Measurements from ENCODE around the gene IGFLR1.

DNA sequence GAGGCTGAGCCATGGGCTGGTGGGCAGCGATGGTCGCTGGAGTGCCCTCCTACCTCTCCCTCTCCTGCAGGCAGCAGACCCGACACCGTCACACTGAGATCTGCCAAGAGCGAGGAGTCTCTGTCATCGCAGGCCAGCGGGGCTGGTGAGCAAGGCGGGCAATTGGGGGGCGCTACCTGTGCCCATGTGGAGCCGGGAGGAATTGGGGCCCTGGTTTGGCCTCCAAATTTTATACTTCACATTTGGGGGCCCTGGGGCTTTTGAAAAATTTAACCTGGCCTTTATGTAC is 43.0 kb upstream of the IGFLR1 start:
- TF ChIP-seq, protein P1, sequence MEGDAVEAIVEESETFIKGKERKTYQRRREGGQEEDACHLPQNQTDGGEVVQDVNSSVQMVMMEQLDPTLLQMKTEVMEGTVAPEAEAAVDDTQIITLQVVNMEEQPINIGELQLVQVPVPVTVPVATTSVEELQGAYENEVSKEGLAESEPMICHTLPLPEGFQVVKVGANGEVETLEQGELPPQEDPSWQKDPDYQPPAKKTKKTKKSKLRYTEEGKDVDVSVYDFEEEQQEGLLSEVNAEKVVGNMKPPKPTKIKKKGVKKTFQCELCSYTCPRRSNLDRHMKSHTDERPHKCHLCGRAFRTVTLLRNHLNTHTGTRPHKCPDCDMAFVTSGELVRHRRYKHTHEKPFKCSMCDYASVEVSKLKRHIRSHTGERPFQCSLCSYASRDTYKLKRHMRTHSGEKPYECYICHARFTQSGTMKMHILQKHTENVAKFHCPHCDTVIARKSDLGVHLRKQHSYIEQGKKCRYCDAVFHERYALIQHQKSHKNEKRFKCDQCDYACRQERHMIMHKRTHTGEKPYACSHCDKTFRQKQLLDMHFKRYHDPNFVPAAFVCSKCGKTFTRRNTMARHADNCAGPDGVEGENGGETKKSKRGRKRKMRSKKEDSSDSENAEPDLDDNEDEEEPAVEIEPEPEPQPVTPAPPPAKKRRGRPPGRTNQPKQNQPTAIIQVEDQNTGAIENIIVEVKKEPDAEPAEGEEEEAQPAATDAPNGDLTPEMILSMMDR (IDR thresholded peaks at IDR 0.05) = no peak
- TF ChIP-seq POLR2A (IDR thresholded peaks at IDR 0.05) = no peak

Measured in esophagus squamous epithelium (tissue), 4 donors.